Mesodermal cell (in vitro differentiated cells): ENCODE data around the gene OTUD1.

Experiments used
- H3K27ac ChIP-seq: 2 replicates; pipeline ENCODE4 v1.7.0; 2013; ENCODE audit warnings: mild to moderate bottlenecking, low read depth, low read length, moderate library complexity; ENCODE audit not compliant: severe bottlenecking
- H3K36me3 ChIP-seq: 2 replicates; pipeline ENCODE4 v1.7.1; 2013; ENCODE audit warnings: mild to moderate bottlenecking, low read length, moderate library complexity; ENCODE audit not compliant: control insufficient read depth, insufficient read depth
- H3K4me1 ChIP-seq: one replicate; pipeline ENCODE4 v1.7.1; 2013; ENCODE audit warnings: mild to moderate bottlenecking, low read length; ENCODE audit not compliant: insufficient read depth, control insufficient read depth, poor library complexity, severe bottlenecking
- H3K4me3 ChIP-seq: 2 replicates; pipeline ENCODE4 v1.7.0; 2013; ENCODE audit warnings: low read length, control low read depth, mild to moderate bottlenecking; ENCODE audit not compliant: insufficient read depth, poor library complexity, severe bottlenecking; ENCODE audit errors: extremely low read depth
- H3K9me3 ChIP-seq: 2 replicates; pipeline ENCODE4 v1.7.1; 2013; ENCODE audit warnings: mild to moderate bottlenecking, low read length, moderate library complexity; ENCODE audit not compliant: control insufficient read depth
- WGBS, 2 experiments: methylation state at CpG; one replicate each; pipeline ENCODE4 v1.1.5; 2013; ENCODE audit warnings: missing lambda C conversion rate in 2 of 2; ENCODE audit not compliant: insufficient coverage in 2 of 2; 5-methylcytosine and 5-hydroxymethylcytosine counted together

The OTUD1 gene

DNA sequence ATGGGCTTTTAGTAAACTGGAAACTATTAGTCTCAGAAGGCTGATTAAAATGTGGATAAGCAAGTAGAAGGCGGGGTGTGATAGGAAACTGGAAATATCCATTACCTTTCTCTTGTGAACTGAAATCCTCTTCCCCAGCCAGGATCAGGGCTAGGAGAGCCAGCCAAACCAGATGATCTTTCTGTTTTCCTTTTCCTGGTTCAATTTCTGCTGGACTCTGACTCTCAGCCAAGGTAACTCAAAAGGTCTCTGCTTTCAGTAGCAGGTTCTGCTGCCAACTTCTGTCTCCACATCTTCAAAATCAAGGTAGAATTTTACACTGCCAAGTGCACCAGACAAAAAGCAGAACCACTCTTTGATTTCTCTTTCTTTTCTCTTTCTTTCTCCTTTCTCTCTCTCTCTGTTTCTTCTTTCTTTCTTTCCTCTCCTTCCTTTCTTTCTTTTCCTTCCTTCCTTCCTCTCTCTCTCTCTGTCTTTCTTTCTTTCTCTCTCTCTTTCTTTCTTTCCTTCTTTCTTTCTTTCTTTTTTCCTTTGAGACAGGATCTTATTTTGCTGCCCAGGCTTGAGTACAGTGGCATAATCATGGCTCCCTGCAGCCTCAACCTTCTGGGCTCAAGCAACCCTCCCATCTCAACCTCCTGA is 30.8 kb downstream of the OTUD1 start:
- H3K36me3 ChIP-seq, result no peaks in the 10 kb centered on the region

DNA sequence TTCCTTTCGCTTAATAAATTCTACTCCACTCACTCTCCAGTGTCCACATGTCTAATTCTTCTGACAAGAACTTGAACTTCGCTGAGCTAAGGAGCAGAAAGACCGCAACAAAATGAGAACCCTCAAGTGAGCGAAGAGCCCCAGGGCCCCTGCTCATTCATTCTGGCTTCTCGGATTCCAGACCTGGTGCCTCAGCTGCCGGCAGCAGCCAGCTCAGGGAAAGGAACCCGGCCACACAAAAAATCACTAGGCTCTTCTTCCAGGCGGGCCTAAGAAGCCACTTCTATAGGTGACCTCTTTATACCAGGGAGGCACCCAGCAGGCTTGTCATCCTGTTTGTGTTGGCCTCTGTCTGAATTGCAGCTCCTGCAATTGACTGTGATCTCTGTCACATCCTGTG is 33.3 kb downstream of the OTUD1 start:
- 72 to 85% methylated on average over 7 to 8 of the region's 8 CpGs for WGBS, 2 experiments
- Histone ChIP-seq H3K4me3 (no peak overlapping the region), H3K9me3 (no peaks in the 10 kb centered on the region), H3K27ac (no peak overlapping the region), H3K4me1 (peaks cover 4% of the 10 kb centered on the region), H3K36me3 (no peaks in the 10 kb centered on the region)

More for the DNA sequence above, 30.8 kb downstream of the OTUD1 start:
- Histone ChIP-seq H3K4me1 (peaks cover 4% of the 10 kb centered on the region), H3K9me3 (no peaks in the 10 kb centered on the region), H3K27ac (no peak overlapping the region), H3K4me3 (no peak overlapping the region)
- WGBS, 2 experiments, result 100% methylated on average over 1 of the region's 1 CpG; no CpG with 5 or more reads in 1 of the 2 experiments

DNA sequence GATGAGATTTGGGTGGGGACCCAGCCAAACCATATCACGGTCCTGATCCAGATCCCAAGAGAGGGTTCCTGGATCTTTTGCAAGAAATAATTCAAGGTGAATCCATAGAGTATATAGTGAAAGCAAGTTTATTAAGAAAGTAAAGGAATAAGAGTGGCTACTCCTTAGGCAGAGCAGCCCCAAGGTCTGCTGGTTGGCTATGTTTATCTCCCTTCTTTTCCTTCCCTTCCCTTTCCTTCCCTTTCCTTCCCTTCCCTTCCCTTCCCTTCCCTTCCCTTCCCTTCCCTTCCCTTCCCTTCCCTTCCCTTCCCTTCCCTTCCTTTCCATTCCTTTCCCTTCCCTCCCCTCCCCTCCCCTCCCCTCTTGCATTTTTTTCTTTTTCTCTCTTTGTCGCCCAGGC is 35.2 kb downstream of the OTUD1 start:
- 100% methylated on average over 1 of the region's 2 CpGs for WGBS, 2 experiments
- no peak overlapping the region for H3K27ac ChIP-seq
- H3K4me1 ChIP-seq, result peaks cover 4% of the 10 kb centered on the region
- no peak overlapping the region for H3K4me3 ChIP-seq
- no peaks in the 10 kb centered on the region for H3K36me3 ChIP-seq
- no peaks in the 10 kb centered on the region for H3K9me3 ChIP-seq

DNA sequence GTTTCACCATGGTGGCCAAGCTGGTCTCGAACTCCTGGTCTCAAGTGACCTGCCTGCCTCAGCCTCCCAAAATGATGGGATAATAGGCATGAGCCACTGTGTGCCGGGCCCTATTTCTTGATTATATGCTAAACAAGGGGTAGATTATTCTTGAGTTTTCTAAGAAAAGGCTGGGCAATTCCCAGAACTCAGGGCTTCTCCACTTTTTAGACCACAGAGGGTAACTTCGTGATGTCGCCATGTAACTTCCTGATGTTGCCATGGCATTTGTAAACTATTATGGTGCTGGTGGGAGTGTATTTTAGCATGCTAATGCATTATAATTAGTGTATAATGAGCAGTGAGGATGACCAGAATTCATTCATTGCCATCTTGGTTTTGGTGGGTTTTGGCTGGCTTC is 35.8 kb downstream of the OTUD1 start:
- Histone ChIP-seq H3K9me3 (no peaks in the 10 kb centered on the region), H3K4me1 (peaks cover 4% of the 10 kb centered on the region), H3K27ac (no peak overlapping the region), H3K4me3 (no peak overlapping the region), H3K36me3 (no peaks in the 10 kb centered on the region)
- 93 to 100% methylated on average over 2 to 4 of the region's 4 CpGs for WGBS, 2 experiments

DNA sequence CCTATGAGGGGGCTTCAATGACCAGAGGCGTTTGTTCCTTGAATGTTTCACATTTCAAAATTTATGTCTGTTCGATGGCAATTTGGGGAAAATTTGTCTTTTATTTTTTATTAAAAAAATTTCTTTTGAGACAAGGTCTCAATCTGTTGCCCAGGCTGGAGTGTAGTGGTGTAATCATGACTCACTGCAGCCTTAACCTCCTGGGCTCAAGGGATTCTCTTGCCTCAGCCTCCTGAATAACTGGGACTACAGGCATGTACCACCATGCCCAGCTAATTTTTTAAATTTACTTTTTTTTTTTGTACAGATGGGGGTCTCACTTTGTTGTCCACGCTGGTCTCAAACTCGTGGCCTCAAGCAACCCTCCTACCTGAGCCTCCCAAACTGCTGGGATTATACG is 39.7 kb downstream of the OTUD1 start:
- H3K36me3 ChIP-seq, result no peaks in the 10 kb centered on the region
- no peak overlapping the region for H3K4me3 ChIP-seq
- H3K4me1 ChIP-seq, result no peaks in the 10 kb centered on the region
- no peak overlapping the region for H3K27ac ChIP-seq
- no peaks in the 10 kb centered on the region for H3K9me3 ChIP-seq
- WGBS, 2 experiments, result no CpG with 5 or more reads among the region's 5 CpGs

DNA sequence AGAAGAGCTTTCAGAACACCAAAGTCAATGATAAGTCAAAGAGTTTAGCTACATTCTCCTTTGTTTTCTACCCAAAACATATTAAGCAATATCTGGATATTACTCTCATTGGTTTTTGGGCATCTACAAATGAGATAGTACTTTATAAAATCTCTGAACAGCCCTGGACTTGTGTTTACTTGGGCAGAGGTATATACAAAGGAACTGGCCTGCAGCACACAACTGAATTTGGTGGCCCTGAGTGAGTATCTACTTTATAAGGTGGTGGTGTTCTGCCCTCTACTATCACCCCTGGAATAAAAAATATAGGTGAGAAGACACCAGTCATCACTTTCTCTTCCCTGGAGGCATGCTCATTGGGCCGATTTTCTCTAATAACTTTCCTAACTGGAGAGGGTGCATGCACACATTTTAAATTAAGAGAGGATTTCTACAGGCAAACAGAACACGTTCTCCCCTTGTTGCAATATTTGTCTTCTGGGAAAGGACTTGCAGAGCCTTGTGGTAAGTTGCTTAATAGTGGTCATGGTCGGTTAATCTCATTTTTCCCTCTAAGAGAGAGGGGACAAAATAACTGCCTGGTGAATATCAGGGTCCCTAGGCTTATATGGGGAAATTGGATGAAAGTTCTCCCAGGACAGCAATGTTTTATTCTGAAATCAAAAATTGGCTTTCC is 41.1 kb downstream of the OTUD1 start:
- Histone ChIP-seq H3K4me1 (no peaks in the 10 kb centered on the region), H3K27ac (no peak overlapping the region), H3K9me3 (no peaks in the 10 kb centered on the region), H3K36me3 (no peaks in the 10 kb centered on the region), H3K4me3 (no peak overlapping the region)
- 100% methylated on average over 1 of the region's 3 CpGs; no CpG with 5 or more reads in 1 of the 2 experiments for WGBS, 2 experiments

DNA sequence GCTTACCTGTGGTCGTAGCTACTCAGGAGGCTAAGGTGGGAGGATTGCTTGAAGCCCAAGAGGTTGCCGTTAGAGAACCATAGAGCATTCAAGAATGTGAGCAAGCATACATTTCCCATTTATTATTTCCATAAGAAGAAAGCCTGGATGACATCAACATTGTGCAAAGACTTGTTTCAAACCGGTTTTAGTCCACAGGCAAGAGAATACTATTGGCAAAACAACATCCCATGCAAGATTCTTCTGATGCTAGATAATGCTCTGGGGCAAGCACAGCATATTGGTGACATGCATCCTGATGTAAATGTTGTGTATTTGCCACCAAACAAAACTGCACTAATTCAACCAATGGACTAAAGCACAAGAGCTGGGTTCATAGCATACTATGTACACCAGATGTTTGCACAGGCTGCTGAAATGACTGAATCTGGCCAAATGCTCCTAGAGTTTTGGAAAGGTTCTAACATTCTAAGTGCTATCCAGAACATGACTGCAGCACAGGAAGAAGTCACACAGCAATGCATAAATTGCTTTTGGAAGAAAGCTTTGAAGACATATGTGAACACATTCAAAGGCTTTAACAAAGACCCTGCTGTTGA is 42.6 kb downstream of the OTUD1 start:
- no peak overlapping the region for H3K27ac ChIP-seq
- no peaks in the 10 kb centered on the region for H3K36me3 ChIP-seq
- H3K4me3 ChIP-seq, result no peak overlapping the region
- H3K9me3 ChIP-seq, result no peaks in the 10 kb centered on the region
- H3K4me1 ChIP-seq, result no peaks in the 10 kb centered on the region
- 33% methylated on average over 2 of the region's 3 CpGs; no CpG with 5 or more reads in 1 of the 2 experiments for WGBS, 2 experiments

DNA sequence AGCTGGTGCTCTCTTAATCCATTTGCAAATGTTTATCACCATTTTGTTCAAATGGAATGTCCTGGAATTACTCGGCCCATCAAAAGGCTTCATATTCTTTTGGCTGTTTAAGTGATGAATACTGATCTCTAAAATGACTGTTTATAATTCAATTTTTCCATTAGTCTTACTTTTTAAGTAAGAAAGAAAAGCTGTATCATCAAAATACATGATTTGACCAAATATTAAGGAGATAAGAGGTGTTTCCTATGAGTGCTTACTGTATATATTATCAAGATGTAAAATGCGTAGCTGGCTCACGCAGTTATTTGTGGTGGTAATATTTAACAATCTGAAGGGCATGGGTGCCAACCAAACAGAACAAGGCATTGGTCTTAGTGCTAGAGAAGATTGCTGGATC is 51.2 kb downstream of the OTUD1 start:
- H3K36me3 ChIP-seq, result no peaks in the 10 kb centered on the region

More for the DNA sequence above, 51.2 kb downstream of the OTUD1 start:
- 88 to 100% methylated on average over 2 of the region's 3 CpGs for WGBS, 2 experiments
- Histone ChIP-seq H3K9me3 (no peaks in the 10 kb centered on the region), H3K4me1 (no peaks in the 10 kb centered on the region), H3K4me3 (no peak overlapping the region), H3K27ac (no peak overlapping the region)
